Hematopoietic multipotent progenitor cell treated with erythropoietin and hydrocortisone succinate and interleukin-3 and kit ligand, for 15 days (in vitro differentiated cells): ENCODE results near the gene LIN7A.
"Not testable (repeated sequence)": the region's sequence is repeated elsewhere in the genome, so short reads cannot be mapped to it uniquely, and the experiment has no call there.

ENCODE experiments used
- DNase-seq: peaks from one replicate; pipeline ENCODE4 v3.0.0-alpha.2; 2015; ENCODE audit warnings: low spot score

LIN7A gene

GRCh38 chr12:80917651-80918050 lies 20.1 kb downstream of the LIN7A start:
- no peak for DNase-seq

GRCh38 chr12:80912901-80913770 lies 24.6 kb downstream of the LIN7A start:
- no peak for DNase-seq

GRCh38 chr12:80909370-80909769 lies 28.4 kb downstream of the LIN7A start:
- no peak for DNase-seq

GRCh38 chr12:80902711-80903110 lies 35.0 kb downstream of the LIN7A start:
- no peak for DNase-seq

- DNase-seq = no peak
These were observed 36.1 kb downstream of the LIN7A start for GRCh38 chr12:80901661-80902060.

GRCh38 chr12:80895240-80895639 lies 42.5 kb downstream of the LIN7A start:
- DNase-seq = no peak

- no peak for DNase-seq
These were observed 43.6 kb downstream of the LIN7A start for GRCh38 chr12:80894179-80894578.

GRCh38 chr12:80892597-80893445 lies 44.9 kb downstream of the LIN7A start:
- DNase-seq = no peak

GRCh38 chr12:80884651-80885050 lies 53.1 kb downstream of the LIN7A start:
- DNase-seq = no peak

- DNase-seq = no peak
These were observed 56.6 kb downstream of the LIN7A start for GRCh38 chr12:80881106-80881505.

- not testable (repeated sequence) for DNase-seq
These were observed 59.3 kb downstream of the LIN7A start for GRCh38 chr12:80878452-80878851.

GRCh38 chr12:80877721-80878265 lies 59.9 kb downstream of the LIN7A start:
- no peak for DNase-seq

- DNase-seq = no peak
These were observed 65.7 kb downstream of the LIN7A start for GRCh38 chr12:80872053-80872452.

GRCh38 chr12:80869264-80869663 lies 68.5 kb downstream of the LIN7A start:
- DNase-seq = no peak

- DNase-seq = no peak
These were observed 69.2 kb downstream of the LIN7A start for GRCh38 chr12:80868576-80868975.

- DNase-seq = no peak
These were observed 69.8 kb downstream of the LIN7A start for GRCh38 chr12:80867941-80868340.

GRCh38 chr12:80864046-80864735 lies 73.5 kb downstream of the LIN7A start:
- DNase-seq = no peak

GRCh38 chr12:80862531-80862930 lies 75.2 kb downstream of the LIN7A start:
- DNase-seq = no peak

- no peak for DNase-seq
These were observed 75.9 kb downstream of the LIN7A start for GRCh38 chr12:80861641-80862378.

GRCh38 chr12:80860928-80861327 lies 76.8 kb downstream of the LIN7A start:
- DNase-seq = no peak

- DNase-seq = no peak
These were observed 77.5 kb downstream of the LIN7A start for GRCh38 chr12:80860206-80860605.
